Activated CD4-positive, alpha-beta memory T cell treated with anti-CD3 and anti-CD28 coated beads for 36 hours (primary cell): Measurements from ENCODE around the gene NAA40. TPM values are rescaled to one million over a fixed set of nuclear protein-coding genes. Genes with fewer than 3 reads are reported as not detected.

Source experiments
- CTCF ChIA-PET: fragments of 350-600 bp; sonication (Branson Sonifier 250); formaldehyde crosslinking; loops from one replicate; lab custom pipeline; 2021; ENCODE audit warnings: antibody characterized with exemption, inconsistent platforms; lab: Charles Lee
- POLR2A ChIA-PET: fragments of 350-600 bp; sonication (Branson Sonifier 250); formaldehyde crosslinking; loops from one replicate; lab custom pipeline; 2021; ENCODE audit warnings: antibody characterized with exemption; lab: Charles Lee
- DNase-seq: peaks from one replicate; pipeline ENCODE4 v3.0.0-alpha.2; 2020
- H3K27ac Mint-ChIP-seq: one replicate; pipeline ENCODE4 v1.8.0; 2021; ENCODE audit warnings: mixed read lengths
- H3K27me3 Mint-ChIP-seq: one replicate; pipeline ENCODE4 v1.8.0; 2021; ENCODE audit warnings: mixed read lengths
- H3K36me3 Mint-ChIP-seq: one replicate; pipeline ENCODE4 v1.8.0; 2021; ENCODE audit warnings: mixed read lengths
- H3K4me1 Mint-ChIP-seq: one replicate; pipeline ENCODE4 v1.8.0; 2021; ENCODE audit warnings: low read depth, mixed read lengths
- H3K4me3 Mint-ChIP-seq: one replicate; pipeline ENCODE4 v1.8.0; 2021; ENCODE audit warnings: mild to moderate bottlenecking, mixed read lengths
- H3K9me3 Mint-ChIP-seq: one replicate; pipeline ENCODE4 v1.8.0; 2021; ENCODE audit warnings: mixed read lengths
- intact Hi-C: fragments of 100-400 bp; cut with micrococcal nuclease; formaldehyde crosslinking; loops from one replicate; pipeline ENCODE4 v1.15.1; 2023
- total RNA-seq, 2 experiments: library from RNA; stranded (reverse); gene quantifications; one replicate each; pipeline ENCODE4 v1.2.3, GENCODE V29; 2021

NAA40 gene
- total RNA-seq = 10 to 100 TPM; 15.4 to 17.3 TPM

GRCh38 chr11:63938479-63939396 is at the start of gene NAA40:
Gene NAA40 (plus strand): TSS chr11:63939002. CDS start chr11:63939097, 95 bp downstream.
- intact Hi-C loops = loop anchor here (1.0 to 2.0 kb wide), 3 partner anchors 20 to 100 kb away; partner anchors contain the start of gene COX8A
- POLR2A ChIA-PET = interaction anchor here (0.7 to 1.5 kb wide), 2 partner anchors 47 to 100 kb away, joined by 3 read pairs; partner anchors contain the start of gene MARK2

GRCh38 chr11:63889344-63889743 is 49.5 kb upstream of the NAA40 start:
- Mint-ChIP-seq H3K9me3 (no peaks in the 10 kb centered on the region), H3K4me1 (peaks cover 63% of the 10 kb centered on the region), H3K27ac (peak overlapping the region; percentile 85), H3K4me3 (peak overlapping the region; percentile 81), H3K36me3 (no peaks in the 10 kb centered on the region), H3K27me3 (no peaks in the 10 kb centered on the region)
- CTCF ChIA-PET = interaction anchor here (4.6 kb wide), 1 partner anchor 52 kb away, joined by 26 read pairs; the partner anchor contains the start of gene MARK2
- POLR2A ChIA-PET = no interaction called here
- intact Hi-C loops = loop anchor here (2.0 to 10.0 kb wide), 2 partner anchors 23 to 125 kb away; partner anchors contain the start of gene ZFTA
- no peak for DNase-seq

More at GRCh38 chr11:63938479-63939396, at the start of gene NAA40:
- CTCF ChIA-PET = interaction anchor here (1.1 to 2.2 kb wide), 2 partner anchors 36 to 101 kb away, joined by 3 to 15 read pairs; partner anchors contain the start of genes COX8A and MARK2
- Mint-ChIP-seq H3K27me3 (no peaks in the 10 kb centered on the region), H3K4me1 (peaks cover 23% of the 10 kb centered on the region), H3K9me3 (no peaks in the 10 kb centered on the region), H3K27ac (peak within 1 kb of the TSS; percentile 54), H3K36me3 (no peaks in the 10 kb centered on the region), H3K4me3 (peak within 1 kb of the TSS; percentile 85)
- DNase-seq = peak; percentile 95

- Mint-ChIP-seq H3K27me3 (no peaks in the 10 kb centered on the region), H3K27ac (peak overlapping the region; percentile 28), H3K36me3 (peaks cover 2% of the 10 kb centered on the region), H3K4me1 (peaks cover 60% of the 10 kb centered on the region), H3K4me3 (no peak overlapping the region), H3K9me3 (no peaks in the 10 kb centered on the region)
- CTCF ChIA-PET = interaction anchor here (4.6 kb wide), 1 partner anchor 53 kb away, joined by 26 read pairs; the partner anchor contains the start of gene MARK2
- intact Hi-C loops = no loop called here
- DNase-seq = no peak
- POLR2A ChIA-PET = interaction anchor here (0.6 kb wide), 1 partner anchor 169 kb away, joined by 3 read pairs; no protein-coding TSS in a partner anchor
These were observed 48.4 kb upstream of the NAA40 start for GRCh38 chr11:63890368-63890767.

DNA sequence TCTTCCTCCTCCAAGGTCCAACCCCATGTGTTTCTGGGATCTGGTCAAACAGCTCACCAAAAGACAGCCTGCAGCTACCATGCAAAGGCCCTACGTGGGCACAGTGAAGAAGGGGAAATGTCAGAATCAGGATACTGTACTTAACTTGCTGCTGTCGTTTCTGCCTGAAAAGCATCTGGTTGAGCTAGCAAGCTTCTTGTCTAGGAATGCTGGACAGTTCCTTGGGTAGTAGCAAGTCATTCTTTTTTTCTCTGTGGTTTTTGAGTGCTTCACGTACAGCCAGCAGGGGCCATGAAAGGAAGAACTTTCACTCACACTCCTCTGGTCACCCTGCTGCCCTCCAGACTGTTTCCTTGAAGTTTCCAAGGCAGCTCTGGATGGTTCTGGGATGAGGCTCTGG is 46.6 kb upstream of the NAA40 start:
- Mint-ChIP-seq H3K27me3 (no peaks in the 10 kb centered on the region), H3K36me3 (peaks cover 16% of the 10 kb centered on the region), H3K4me3 (no peak overlapping the region), H3K9me3 (no peaks in the 10 kb centered on the region), H3K27ac (no peak overlapping the region), H3K4me1 (peaks cover 61% of the 10 kb centered on the region)
- ChIA-PET POLR2A (interaction anchor here (0.6 kb wide), 1 partner anchor 10 kb away, joined by 5 read pairs; no protein-coding TSS in a partner anchor), CTCF (interaction anchor here (1.0 to 4.6 kb wide), 4 partner anchors 9 to 55 kb away, joined by 3 to 26 read pairs (median 3); partner anchors contain the start of gene MARK2)
- DNase-seq = no peak
- intact Hi-C loops = no loop called here

- H3K27ac Mint-ChIP-seq = no peak overlapping the region
- no peaks in the 10 kb centered on the region for H3K9me3 Mint-ChIP-seq
- intact Hi-C loops = no loop called here
- peaks cover 50% of the 10 kb centered on the region for H3K4me1 Mint-ChIP-seq
- DNase-seq = no peak
- POLR2A ChIA-PET = no interaction called here
- CTCF ChIA-PET = interaction anchor here (0.8 to 4.6 kb wide), 3 partner anchors 10 to 56 kb away, joined by 3 to 26 read pairs (median 3); partner anchors contain the start of gene MARK2
- H3K4me3 Mint-ChIP-seq = no peak overlapping the region
- no peaks in the 10 kb centered on the region for H3K27me3 Mint-ChIP-seq
- H3K36me3 Mint-ChIP-seq = peaks cover 24% of the 10 kb centered on the region
These were observed 45.4 kb upstream of the NAA40 start for GRCh38 chr11:63893355-63893754.

DNA sequence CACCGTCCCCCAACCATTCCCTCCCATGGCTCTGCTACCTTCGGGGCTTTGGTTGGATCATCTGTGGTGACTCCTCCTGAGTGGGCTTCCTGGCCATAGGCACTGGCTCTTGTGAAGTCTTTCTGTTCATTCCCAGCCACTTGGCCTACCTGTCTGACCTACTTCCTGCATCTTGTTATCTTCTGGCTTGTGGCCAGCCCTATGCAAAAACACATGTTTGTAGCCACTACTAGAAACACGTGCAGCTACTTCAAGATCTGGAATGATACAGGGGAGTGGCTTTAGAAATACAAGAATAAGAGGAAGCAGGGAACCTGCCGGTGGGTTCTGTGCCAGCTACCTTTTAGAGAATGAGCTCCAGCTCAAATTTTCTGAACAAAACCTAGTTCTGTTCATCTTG is 42.7 kb upstream of the NAA40 start:
- DNase-seq = no peak
- intact Hi-C loops = no loop called here
- no peak overlapping the region for H3K4me3 Mint-ChIP-seq
- H3K36me3 Mint-ChIP-seq = peaks cover 40% of the 10 kb centered on the region
- ChIA-PET POLR2A (no interaction called here), CTCF (no interaction called here)
- no peaks in the 10 kb centered on the region for H3K9me3 Mint-ChIP-seq
- peaks cover 24% of the 10 kb centered on the region for H3K4me1 Mint-ChIP-seq
- H3K27ac Mint-ChIP-seq = no peak overlapping the region
- no peaks in the 10 kb centered on the region for H3K27me3 Mint-ChIP-seq

GRCh38 chr11:63897459-63898146 is 41.2 kb upstream of the NAA40 start:
- intact Hi-C loops = no loop called here

GRCh38 chr11:63901660-63902059 is 37.1 kb upstream of the NAA40 start:
- Mint-ChIP-seq H3K27me3 (no peaks in the 10 kb centered on the region), H3K36me3 (peaks cover 52% of the 10 kb centered on the region), H3K4me1 (no peaks in the 10 kb centered on the region), H3K27ac (no peak overlapping the region), H3K9me3 (no peaks in the 10 kb centered on the region), H3K4me3 (no peak overlapping the region)
- no peak for DNase-seq
- ChIA-PET POLR2A (no interaction called here), CTCF (interaction anchor here (1.1 to 3.6 kb wide), 2 partner anchors 64 to 66 kb away, joined by 3 to 17 read pairs; partner anchors contain the start of gene MARK2)
- intact Hi-C loops = no loop called here

More at GRCh38 chr11:63897459-63898146, 41.2 kb upstream of the NAA40 start:
- Mint-ChIP-seq H3K9me3 (no peaks in the 10 kb centered on the region), H3K4me1 (peaks cover 10% of the 10 kb centered on the region), H3K4me3 (no peak overlapping the region), H3K27ac (no peak overlapping the region), H3K27me3 (no peaks in the 10 kb centered on the region), H3K36me3 (peaks cover 46% of the 10 kb centered on the region)
- ChIA-PET POLR2A (no interaction called here), CTCF (interaction anchor here (1.0 to 1.1 kb wide), 2 partner anchors 9 to 61 kb away, joined by 3 to 6 read pairs; no protein-coding TSS in a partner anchor)
- no peak for DNase-seq

- Mint-ChIP-seq H3K9me3 (no peaks in the 10 kb centered on the region), H3K27ac (no peak overlapping the region), H3K36me3 (peaks cover 40% of the 10 kb centered on the region), H3K4me3 (no peak overlapping the region), H3K4me1 (no peaks in the 10 kb centered on the region), H3K27me3 (no peaks in the 10 kb centered on the region)
- POLR2A ChIA-PET = no interaction called here
- intact Hi-C loops = no loop called here
- no peak for DNase-seq
- CTCF ChIA-PET = no interaction called here
These were observed 34.9 kb upstream of the NAA40 start for GRCh38 chr11:63903884-63904283.

DNA sequence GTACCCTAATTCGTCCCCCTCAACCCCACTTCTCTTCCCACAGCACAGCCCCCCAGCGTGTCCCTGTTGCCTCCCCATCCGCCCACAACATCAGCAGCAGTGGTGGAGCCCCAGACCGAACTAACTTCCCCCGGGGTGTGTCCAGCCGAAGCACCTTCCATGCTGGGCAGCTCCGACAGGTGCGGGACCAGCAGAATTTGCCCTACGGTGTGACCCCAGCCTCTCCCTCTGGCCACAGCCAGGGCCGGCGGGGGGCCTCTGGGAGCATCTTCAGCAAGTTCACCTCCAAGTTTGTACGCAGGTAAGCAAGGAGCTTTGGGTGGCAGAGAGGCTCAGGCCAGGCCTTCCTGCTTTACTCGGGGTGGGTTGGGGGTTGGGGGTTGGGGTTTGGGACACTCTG is 34.1 kb upstream of the NAA40 start:
- ChIA-PET CTCF (interaction anchor here (3.2 kb wide), 1 partner anchor 67 kb away, joined by 64 read pairs; the partner anchor contains the start of gene MARK2), POLR2A (no interaction called here)
- no peak overlapping the region for H3K4me3 Mint-ChIP-seq
- no peaks in the 10 kb centered on the region for H3K9me3 Mint-ChIP-seq
- no peak overlapping the region for H3K27ac Mint-ChIP-seq
- peaks cover 33% of the 10 kb centered on the region for H3K36me3 Mint-ChIP-seq
- no peaks in the 10 kb centered on the region for H3K27me3 Mint-ChIP-seq
- H3K4me1 Mint-ChIP-seq = no peaks in the 10 kb centered on the region
- DNase-seq = no peak
- intact Hi-C loops = no loop called here

- CTCF ChIA-PET = interaction anchor here (0.5 to 3.2 kb wide), 2 partner anchors 67 to 279 kb away, joined by 3 to 64 read pairs; partner anchors contain the start of gene MARK2
- H3K9me3 Mint-ChIP-seq = no peaks in the 10 kb centered on the region
These were observed 33.6 kb upstream of the NAA40 start for GRCh38 chr11:63905179-63905578.

More at GRCh38 chr11:63905179-63905578, 33.6 kb upstream of the NAA40 start:
- H3K27me3 Mint-ChIP-seq = no peaks in the 10 kb centered on the region
- no peak overlapping the region for H3K27ac Mint-ChIP-seq
- H3K4me3 Mint-ChIP-seq = no peak overlapping the region
- POLR2A ChIA-PET = no interaction called here
- H3K4me1 Mint-ChIP-seq = no peaks in the 10 kb centered on the region
- intact Hi-C loops = no loop called here
- H3K36me3 Mint-ChIP-seq = peaks cover 35% of the 10 kb centered on the region
- no peak for DNase-seq
